Fibroblast of skin of back (primary cell): ENCODE measurements around the gene ROGDI.

Experiments used
- DNase-seq: peaks from one replicate; pipeline ENCODE4 v3.0.0-alpha.2; 2013

ROGDI gene

GRCh38 chr16:4765511-4766474 is 36.6 kb downstream of the ROGDI start:
- no peak for DNase-seq

DNA sequence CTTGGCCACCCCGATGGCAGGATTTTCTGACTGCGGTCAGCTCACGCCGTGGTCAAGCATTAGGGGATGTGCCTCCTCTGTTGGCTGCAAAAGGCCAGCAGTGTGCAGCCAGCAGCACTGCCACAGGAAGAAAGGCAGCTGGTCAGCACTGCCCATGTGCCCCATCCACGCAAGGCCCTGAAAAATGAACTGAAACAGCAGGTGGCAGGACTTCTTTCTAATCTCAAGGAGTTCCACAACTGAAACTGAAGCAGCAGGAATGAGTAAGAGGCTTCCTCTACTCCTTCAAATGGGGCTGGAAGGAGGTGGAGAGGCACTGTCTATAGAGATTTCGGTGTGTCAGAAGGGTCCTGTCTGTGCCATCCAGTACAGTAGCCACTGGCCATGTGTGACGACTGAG is 38.6 kb downstream of the ROGDI start:
- no peak for DNase-seq

DNA sequence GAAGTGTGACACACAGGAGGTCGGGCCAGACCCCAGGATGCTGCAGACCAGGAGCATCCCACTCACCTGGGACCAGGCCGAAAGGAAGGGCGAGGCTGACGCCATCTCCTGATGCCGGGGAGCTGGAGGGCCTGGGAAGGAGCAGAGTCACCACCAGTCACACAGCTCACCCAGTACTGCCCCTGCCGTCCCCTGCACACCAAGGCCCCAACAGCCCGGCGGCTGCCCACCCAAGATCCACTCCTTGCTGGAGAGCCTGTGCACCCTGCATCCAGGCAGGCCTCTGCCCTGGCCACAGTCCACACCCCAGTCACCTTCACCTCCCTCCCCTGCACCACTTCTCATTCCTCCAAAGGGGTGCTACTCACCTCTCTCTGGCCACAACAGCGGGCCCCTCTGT is 40.2 kb downstream of the ROGDI start:
- no peak for DNase-seq

DNA sequence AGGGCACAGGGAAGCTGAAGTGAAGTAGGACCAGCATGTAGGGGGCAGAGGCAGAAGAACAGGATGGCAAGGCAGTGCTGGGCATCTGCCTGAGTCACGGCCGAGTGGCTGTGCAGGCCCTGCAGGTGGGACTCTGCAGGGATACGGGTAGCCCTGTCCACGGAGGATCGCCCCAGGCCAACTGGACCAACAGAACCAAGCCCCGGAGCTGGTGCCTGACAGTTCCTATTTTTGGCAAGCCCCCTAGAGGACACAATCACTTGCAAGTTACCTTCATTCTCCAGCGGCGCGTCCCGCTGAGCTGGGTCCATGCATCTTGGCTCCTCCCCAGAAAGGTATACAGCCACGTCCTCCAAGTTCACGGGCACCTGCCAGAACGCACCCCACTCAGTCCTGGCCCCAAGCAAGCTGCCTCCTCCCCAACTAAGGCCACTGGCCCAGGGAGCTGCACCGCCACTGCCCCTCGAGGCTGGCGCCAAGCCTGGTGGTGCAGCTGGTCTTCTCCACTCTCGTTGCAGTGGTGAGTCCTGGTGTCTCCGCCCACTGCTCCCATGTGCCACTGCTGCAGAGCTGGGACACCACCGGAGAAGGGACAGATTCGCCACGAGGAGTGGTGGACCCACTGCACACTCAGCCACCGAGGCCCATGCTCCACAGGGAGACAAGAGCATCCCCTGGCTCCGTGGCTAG is 42.1 kb downstream of the ROGDI start:
- no peak for DNase-seq

DNA sequence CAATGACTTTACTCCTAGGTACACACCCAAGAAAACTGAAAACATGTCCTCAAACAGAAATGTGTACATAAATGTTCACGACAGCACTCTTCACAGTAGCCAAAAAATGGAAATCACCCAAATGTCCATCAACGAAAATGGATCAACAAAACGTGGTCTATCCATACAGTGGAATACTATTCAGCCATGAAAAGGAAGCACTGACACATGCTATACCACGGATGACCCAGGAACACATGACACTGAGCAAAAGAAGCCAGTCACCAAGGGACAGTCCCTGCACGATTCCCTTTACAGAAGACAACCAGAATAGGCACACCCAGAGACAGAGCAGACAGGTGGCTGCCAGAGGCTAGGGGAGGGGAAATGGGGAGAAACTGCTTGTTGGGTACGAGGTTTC is 46.7 kb downstream of the ROGDI start:
- DNase-seq = no peak

DNA sequence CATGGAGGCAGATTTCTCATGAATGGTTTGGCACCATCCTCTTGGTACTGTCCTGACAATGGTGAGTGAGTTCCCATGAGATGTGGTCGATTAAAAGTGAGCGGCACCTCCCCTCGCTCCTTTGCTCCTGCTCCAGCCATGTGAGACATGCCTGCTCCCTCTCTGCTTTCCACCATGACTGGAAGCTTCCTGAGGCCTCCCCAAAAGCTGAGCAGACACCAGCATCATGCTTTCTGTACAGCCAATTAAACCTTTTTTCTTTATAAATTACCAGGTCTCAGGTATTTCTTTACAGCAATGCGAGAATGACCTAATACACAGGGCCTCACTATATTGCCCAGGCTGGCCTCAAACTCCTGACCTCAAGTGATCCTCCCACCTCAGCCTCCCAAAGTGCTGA is 47.6 kb downstream of the ROGDI start:
- no peak for DNase-seq

GRCh38 chr16:4753227-4753626 is 49.2 kb downstream of the ROGDI start:
- no peak for DNase-seq

GRCh38 chr16:4752351-4753100 is 49.9 kb downstream of the ROGDI start:
- no peak for DNase-seq

DNA sequence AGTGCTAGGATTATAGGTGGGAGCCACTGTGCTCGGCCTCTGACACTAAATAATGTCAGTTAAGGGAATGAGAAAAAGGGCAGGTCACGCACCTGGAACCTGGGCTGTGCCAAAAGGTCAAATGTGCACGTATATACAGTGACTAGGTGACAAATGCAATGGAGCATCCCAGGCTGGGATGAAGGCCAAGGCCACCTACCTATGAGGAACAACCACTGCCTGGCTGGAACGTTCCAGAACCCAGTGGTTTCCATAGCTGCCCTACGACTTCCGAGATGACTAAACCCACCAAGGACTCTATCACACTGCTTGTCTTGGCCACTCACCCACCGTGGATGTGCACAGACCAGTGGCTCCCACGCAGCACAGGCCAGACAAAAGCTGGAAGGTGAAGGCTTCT is 51.5 kb downstream of the ROGDI start:
- DNase-seq = no peak

DNA sequence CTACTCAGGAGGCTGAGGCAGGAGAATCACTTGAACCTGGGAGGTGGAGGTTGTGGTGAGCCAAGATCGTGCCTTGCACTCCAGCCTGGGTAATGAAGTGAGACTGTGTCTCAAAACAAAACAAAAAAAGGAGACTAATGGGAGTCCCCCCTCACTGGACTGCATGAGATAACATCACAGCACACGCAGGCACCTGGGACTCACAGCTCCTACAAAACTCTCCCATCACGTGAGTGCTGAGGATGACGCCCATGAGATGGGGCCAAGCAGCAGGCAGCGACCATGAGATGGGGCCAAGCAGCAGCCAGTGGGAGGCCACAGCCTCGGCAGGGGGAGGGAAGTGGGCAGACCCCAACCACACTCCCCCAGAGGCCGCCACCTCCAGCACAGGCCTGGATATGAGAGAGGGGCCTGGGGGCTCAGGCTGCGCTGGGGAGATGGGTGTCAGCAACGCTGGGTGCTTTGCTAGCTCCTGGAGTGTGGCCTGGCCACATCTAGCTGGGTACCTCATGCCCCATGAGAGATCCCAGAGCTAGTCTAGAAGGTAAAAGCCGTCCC is 52.7 kb downstream of the ROGDI start:
- no peak for DNase-seq

GRCh38 chr16:4748682-4749411 is 53.6 kb downstream of the ROGDI start:
- DNase-seq = no peak

- DNase-seq = no peak
Measured at GRCh38 chr16:4747906-4748681, 54.3 kb downstream of the ROGDI start.

DNA sequence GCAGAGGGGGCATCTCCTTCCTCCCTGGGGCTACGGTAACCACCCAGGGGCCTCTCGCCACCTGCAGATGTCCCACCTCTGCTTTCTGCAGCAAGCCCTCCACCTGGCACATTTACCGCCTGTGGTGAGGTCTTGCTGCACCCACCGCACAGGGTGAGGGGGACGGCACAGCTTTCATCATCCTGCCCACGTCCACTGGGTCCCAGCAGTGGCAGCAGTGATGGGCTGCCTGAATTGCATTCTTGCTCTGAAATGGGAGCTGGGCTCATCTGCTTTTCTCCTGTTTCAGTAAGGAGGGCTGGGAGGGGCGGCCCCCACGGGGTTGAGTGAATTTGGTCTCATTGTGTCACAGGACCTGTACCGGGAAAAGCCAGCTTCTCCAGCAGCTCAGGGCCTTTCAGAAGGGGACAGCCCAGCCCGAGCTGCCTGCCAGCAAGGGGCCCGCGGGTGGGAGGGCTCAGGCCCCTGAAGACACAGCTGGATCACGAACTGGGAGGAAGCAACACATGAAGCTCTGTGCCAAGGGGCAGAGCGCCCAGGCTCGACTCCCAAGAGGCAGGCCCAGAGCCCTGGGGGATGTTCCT is 55.4 kb downstream of the ROGDI start:
- no peak for DNase-seq
